HFFc6 (cell line): ENCODE measurements around the gene FGF1. TPM values are rescaled to one million over a fixed set of nuclear protein-coding genes. Genes with fewer than 3 reads are reported as not detected.
"Not testable (repeated sequence)": the region's sequence is repeated elsewhere in the genome, so short reads cannot be mapped to it uniquely, and the experiment has no call there.

Source experiments
- DNase-seq: peaks from one replicate; pipeline ENCODE4 v3.0.0-alpha.2; 2018
- H3K27ac Mint-ChIP-seq: 2 replicates; pipeline ENCODE4 v1.8.0; 2020; ENCODE audit warnings: mild to moderate bottlenecking, mixed read lengths
- H3K27me3 Mint-ChIP-seq: 2 replicates; pipeline ENCODE4 v1.8.0; 2021; ENCODE audit warnings: mild to moderate bottlenecking, moderate library complexity, mixed read lengths; ENCODE audit not compliant: insufficient read depth
- H3K36me3 Mint-ChIP-seq: 2 replicates; pipeline ENCODE4 v1.8.0; 2021; ENCODE audit warnings: low read depth, mixed read lengths
- H3K4me1 Mint-ChIP-seq: 2 replicates; pipeline ENCODE4 v1.8.0; 2020; ENCODE audit warnings: low read depth, mixed read lengths
- H3K4me3 Mint-ChIP-seq: 2 replicates; pipeline ENCODE4 v1.8.0; 2020; ENCODE audit warnings: mild to moderate bottlenecking, moderate library complexity, mixed read lengths
- H3K9me3 Mint-ChIP-seq: 2 replicates; pipeline ENCODE4 v1.8.0; 2020; ENCODE audit warnings: mild to moderate bottlenecking, mixed read lengths
- CTCF ChIP-seq: fragments of 200-600 bp; sonication (generic); IDR thresholded peaks from 2 replicates; pipeline ENCODE4 v1.5.0; 2021; ENCODE audit warnings: antibody characterized with exemption, mild to moderate bottlenecking
- total RNA-seq, 6 experiments: library from RNA; stranded (reverse); fragmentation: NEBNext Ultra II Directional; extraction: Animal tissue kit (Norgen Biotek cat#: 25700); gene quantifications; 2 replicates in 1 of 6; 3 replicates in 5 of 6; pipeline ENCODE4 v1.2.3, GENCODE V29; 2021

FGF1 gene
- total RNA-seq, 6 experiments from 2014 or later, result 34.2 to 42.4 (median 37.2) TPM

GRCh38 chr5:142650060-142650459, 35.8 kb downstream of the FGF1 start:
- no peaks in the 10 kb centered on the region for H3K36me3 Mint-ChIP-seq
- no peak for TF ChIP-seq CTCF
- no peak overlapping the region for H3K27ac Mint-ChIP-seq
- H3K4me3 Mint-ChIP-seq, result no peak overlapping the region
- peaks cover 15% of the 10 kb centered on the region for H3K4me1 Mint-ChIP-seq
- H3K27me3 Mint-ChIP-seq, result no peaks in the 10 kb centered on the region; the same call in none of the 2 replicates
- no peak for DNase-seq
- H3K9me3 Mint-ChIP-seq, result no peaks in the 10 kb centered on the region

GRCh38 chr5:142648108-142648507, 37.8 kb downstream of the FGF1 start:
- not testable (repeated sequence) for H3K9me3 Mint-ChIP-seq, H3K27me3 Mint-ChIP-seq, H3K36me3 Mint-ChIP-seq, DNase-seq, H3K4me3 Mint-ChIP-seq, H3K27ac Mint-ChIP-seq
- H3K4me1 Mint-ChIP-seq, result peaks cover 29% of the 10 kb centered on the region

GRCh38 chr5:142645456-142645855, 40.4 kb downstream of the FGF1 start:
- TF ChIP-seq CTCF, result no peak
- no peaks in the 10 kb centered on the region for H3K36me3 Mint-ChIP-seq
- DNase-seq, result no peak
- H3K27ac Mint-ChIP-seq, result peak overlapping the region; percentile 95
- no peaks in the 10 kb centered on the region for H3K9me3 Mint-ChIP-seq
- no peaks in the 10 kb centered on the region; the same call in 1 of the 2 replicates for H3K27me3 Mint-ChIP-seq
- H3K4me3 Mint-ChIP-seq, result peak overlapping the region; percentile 43
- H3K4me1 Mint-ChIP-seq, result peaks cover 50% of the 10 kb centered on the region

GRCh38 chr5:142644640-142645361, 41.1 kb downstream of the FGF1 start:
- H3K4me3 Mint-ChIP-seq, result peak overlapping the region; percentile 79
- no peak for TF ChIP-seq CTCF
- peaks cover 50% of the 10 kb centered on the region for H3K4me1 Mint-ChIP-seq
- no peaks in the 10 kb centered on the region; the same call in 1 of the 2 replicates for H3K27me3 Mint-ChIP-seq
- H3K27ac Mint-ChIP-seq, result peak overlapping the region; percentile 95
- H3K9me3 Mint-ChIP-seq, result no peaks in the 10 kb centered on the region
- H3K36me3 Mint-ChIP-seq, result no peaks in the 10 kb centered on the region
- peak; percentile 99 for DNase-seq

DNA sequence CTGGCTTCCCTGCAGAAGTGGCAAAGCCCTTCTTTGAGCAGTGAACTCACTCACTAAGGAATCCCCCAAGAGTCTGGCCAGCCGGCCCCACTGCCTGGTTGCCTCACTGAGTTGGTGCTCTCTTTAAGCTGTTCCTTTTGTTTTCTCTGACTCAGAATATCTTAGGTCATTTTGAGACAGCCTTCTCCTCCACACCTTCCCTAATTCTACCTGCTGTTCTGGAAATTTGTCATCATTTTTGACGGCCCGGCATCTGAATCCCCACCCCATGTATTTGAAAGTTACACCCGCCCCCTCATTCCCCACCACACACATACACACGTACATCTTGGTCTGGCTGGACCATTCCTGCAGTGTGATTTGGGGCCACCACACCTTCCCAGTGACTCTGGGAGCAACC, 41.8 kb downstream of the FGF1 start:
- H3K36me3 Mint-ChIP-seq, result no peaks in the 10 kb centered on the region

More for the DNA sequence above, 41.8 kb downstream of the FGF1 start:
- DNase-seq, result no peak
- Mint-ChIP-seq H3K4me1 (peaks cover 50% of the 10 kb centered on the region), H3K9me3 (no peaks in the 10 kb centered on the region), H3K4me3 (peak overlapping the region; percentile 79), H3K27me3 (no peaks in the 10 kb centered on the region; the same call in 1 of the 2 replicates), H3K27ac (peak overlapping the region; percentile 95)
- no peak for TF ChIP-seq CTCF
